OCI-LY3 (cell line): ENCODE measurements around the gene TRIO.
A peak's percentile ranks its signal among the peaks of the same experiment; 100 is the strongest.

Experiments used
- H2AFZ ChIP-seq: fragments of 200-600, 300-600 bp; shearing (Covaris generic); 2 replicates; pipeline ENCODE4 v1.6.0; 2014; ENCODE audit warnings: antibody characterized with exemption, low read depth, low read length
- H3K27ac ChIP-seq: fragments of 200-600, 300-600 bp; sonication (generic); 2 replicates; pipeline ENCODE4 v1.5.1; 2014; ENCODE audit warnings: mild to moderate bottlenecking, low read length, moderate library complexity, mixed read lengths
- H3K27me3 ChIP-seq: fragments of 200-600, 300-600 bp; sonication (generic); 2 replicates; pipeline ENCODE4 v1.6.1; 2014; ENCODE audit warnings: low read depth, low read length, mixed read lengths
- H3K36me3 ChIP-seq: fragments of 200-600, 300-600 bp; sonication (generic); replicated peaks from 2 replicates; pipeline ENCODE3; 2014; ENCODE audit warnings: low read depth, low read length, mixed read lengths
- H3K4me1 ChIP-seq: fragments of 300-600, 200-600 bp; sonication (generic); 2 replicates; pipeline ENCODE4 v1.6.1; 2014; ENCODE audit warnings: low read length, mixed read lengths
- H3K4me2 ChIP-seq: fragments of 200-600, 300-600 bp; sonication (generic); 2 replicates; pipeline ENCODE4 v1.6.1; 2014; ENCODE audit warnings: low read length, mixed read lengths
- H3K4me3 ChIP-seq: fragments of 300-600, 200-600 bp; sonication (generic); 2 replicates; pipeline ENCODE4 v1.5.1; 2014; ENCODE audit warnings: antibody characterized with exemption, mild to moderate bottlenecking, low read length, moderate library complexity
- H3K79me2 ChIP-seq: fragments of 300-600, 200-600 bp; shearing (Covaris generic); 2 replicates; pipeline ENCODE4 v1.6.1; 2014; ENCODE audit warnings: mild to moderate bottlenecking, low read length, mixed read lengths
- H3K9ac ChIP-seq: fragments of 300-600, 200-600 bp; shearing (Covaris generic); 2 replicates; pipeline ENCODE4 v1.6.0; 2014; ENCODE audit warnings: mild to moderate bottlenecking, low read length, moderate library complexity
- H3K9me3 ChIP-seq: fragments of 200-600, 300-600 bp; shearing (Covaris generic); 2 replicates; pipeline ENCODE4 v1.6.1; 2014; ENCODE audit warnings: low read length, mixed read lengths; ENCODE audit not compliant: insufficient read depth
- H4K20me1 ChIP-seq: fragments of 200-600, 300-600 bp; sonication (generic); 2 replicates; pipeline ENCODE4 v1.6.1; 2016; ENCODE audit warnings: low read length, mixed read lengths; ENCODE audit not compliant: insufficient read depth
- CTCF ChIP-seq: fragments of 200-600, 300-600 bp; sonication (generic); IDR thresholded peaks from 2 replicates; pipeline ENCODE4 v1.5.1; 2014; ENCODE audit warnings: antibody characterized with exemption, low read length, low read depth
- EZH2phosphoT487 ChIP-seq: fragments of 200-600 bp; shearing (Covaris generic); IDR thresholded peaks from 2 replicates; pipeline ENCODE4 v1.6.1; 2018; ENCODE audit warnings: antibody characterized with exemption, mixed run types, low read depth

Gene TRIO

GRCh38 chr5:14209836-14210235, 66.7 kb downstream of the TRIO start:
- Histone ChIP-seq H3K4me2 (no peak overlapping the region), H3K9me3 (no peaks in the 10 kb centered on the region), H2AFZ (no peak overlapping the region), H3K27ac (no peak overlapping the region), H3K27me3 (no peaks in the 10 kb centered on the region), H3K79me2 (no peaks in the 10 kb centered on the region), H3K36me3 (no peaks in the 10 kb centered on the region), H3K4me3 (no peak overlapping the region), H4K20me1 (no peaks in the 10 kb centered on the region), H3K4me1 (peaks cover 14% of the 10 kb centered on the region), H3K9ac (no peak overlapping the region)
- TF ChIP-seq CTCF (no peak), EZH2phosphoT487 (no peak)

DNA sequence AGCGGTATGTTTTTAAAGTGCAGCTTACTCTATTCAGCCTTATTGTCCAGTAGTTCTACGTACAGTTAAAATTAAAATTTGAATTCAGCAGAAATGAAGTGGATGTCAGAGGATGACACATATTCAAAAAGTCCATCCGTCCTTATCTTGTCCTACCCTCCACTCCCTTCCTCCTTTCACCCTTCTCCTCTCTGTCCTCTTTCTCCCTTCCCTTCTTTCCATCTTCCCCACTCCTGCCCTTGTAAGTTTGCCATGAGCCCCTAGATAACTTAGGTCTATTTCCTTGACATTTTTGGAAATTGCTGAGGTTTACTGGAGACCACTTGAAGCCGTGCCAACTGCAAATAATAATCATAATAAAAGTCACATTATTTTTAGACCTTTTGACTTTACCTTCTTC, 67.6 kb downstream of the TRIO start:
- H3K9me3 ChIP-seq: no peaks in the 10 kb centered on the region
- H3K79me2 ChIP-seq: no peaks in the 10 kb centered on the region
- no peak overlapping the region for H3K27ac ChIP-seq
- no peaks in the 10 kb centered on the region for H3K36me3 ChIP-seq
- H3K9ac ChIP-seq: no peak overlapping the region
- TF ChIP-seq CTCF: no peak
- no peak for TF ChIP-seq EZH2phosphoT487
- H3K27me3 ChIP-seq: no peaks in the 10 kb centered on the region
- no peaks in the 10 kb centered on the region for H4K20me1 ChIP-seq
- peaks cover 14% of the 10 kb centered on the region for H3K4me1 ChIP-seq
- H3K4me3 ChIP-seq: no peak overlapping the region
- H3K4me2 ChIP-seq: no peak overlapping the region
- H2AFZ ChIP-seq: no peak overlapping the region

DNA sequence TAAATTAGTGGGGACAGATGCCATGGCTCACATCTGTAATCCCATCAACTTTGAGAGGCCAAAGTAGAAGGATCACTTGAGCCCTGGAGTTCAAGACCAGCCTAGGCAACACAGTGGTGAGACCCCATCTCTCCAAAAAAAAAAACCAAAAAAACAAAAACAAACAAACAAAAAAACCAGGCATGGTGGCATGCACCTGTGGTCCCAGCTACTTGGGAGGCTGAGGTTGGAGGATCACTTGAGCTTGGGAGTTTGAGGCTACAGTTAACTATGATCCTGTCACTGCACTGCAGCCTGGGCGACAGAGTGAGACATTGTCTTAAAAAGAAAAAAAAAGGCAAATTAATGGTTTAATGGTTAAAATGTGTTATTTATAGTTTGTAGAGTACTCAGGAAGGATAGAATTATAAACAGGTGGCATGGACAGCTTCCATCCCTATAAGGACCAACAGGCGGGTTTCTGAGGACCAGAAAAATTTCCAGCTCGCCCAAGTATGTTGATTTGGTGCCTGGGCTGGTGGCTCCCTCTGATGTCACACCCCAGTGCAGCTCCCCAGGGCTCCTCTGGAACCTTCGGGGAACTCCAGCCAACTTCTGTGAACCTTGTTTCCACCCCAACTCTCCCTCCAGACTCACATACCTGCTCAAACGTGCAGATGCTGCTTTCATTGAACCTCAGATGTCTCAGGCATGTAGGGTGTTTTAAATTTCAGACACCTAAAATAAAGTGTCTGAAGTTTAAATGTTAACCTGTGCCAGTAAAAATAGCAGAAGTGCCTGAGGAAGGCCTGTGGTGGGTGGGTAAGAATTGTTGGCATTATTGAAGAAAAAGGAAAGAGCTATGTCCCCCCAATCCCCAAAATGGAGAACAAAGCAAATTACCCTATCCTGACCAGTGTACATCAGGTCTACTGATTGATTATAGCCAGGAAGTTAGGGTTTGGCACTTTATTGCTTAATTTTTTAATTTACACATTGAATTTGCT, 69.0 kb downstream of the TRIO start:
- Histone ChIP-seq H3K4me2 (0 out of 2 replicates have a peak overlapping the region, but pooled peaks have one; percentile 5), H3K27me3 (no peaks in the 10 kb centered on the region), H4K20me1 (no peaks in the 10 kb centered on the region), H3K9ac (no peak overlapping the region), H3K27ac (peak overlapping the region; percentile 40; the same call in 1 of the 2 replicates), H3K79me2 (no peaks in the 10 kb centered on the region), H3K36me3 (no peaks in the 10 kb centered on the region), H3K4me3 (no peak overlapping the region), H3K9me3 (no peaks in the 10 kb centered on the region), H2AFZ (no peak overlapping the region), H3K4me1 (peaks cover 14% of the 10 kb centered on the region)
- TF ChIP-seq CTCF: no peak
- no peak for TF ChIP-seq EZH2phosphoT487

DNA sequence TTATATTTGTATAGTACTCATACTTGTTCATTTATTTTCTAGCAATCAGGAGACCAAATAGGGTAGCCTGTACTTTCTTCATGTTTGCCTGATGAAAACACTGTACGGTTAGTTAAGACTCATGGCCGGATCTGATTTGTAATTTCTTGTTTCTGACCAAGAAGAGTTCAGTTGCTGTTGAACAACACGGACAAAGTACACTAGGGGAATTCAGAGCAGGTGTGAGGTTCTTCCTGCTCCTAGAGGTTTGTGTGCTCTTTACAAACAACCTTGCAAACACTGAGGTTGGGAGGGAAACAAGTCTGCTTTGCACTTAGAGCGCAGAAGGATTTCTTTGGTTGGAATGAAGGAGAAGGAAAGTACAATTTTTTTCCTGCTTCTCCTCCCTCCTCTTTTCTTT, 69.7 kb downstream of the TRIO start:
- Histone ChIP-seq H3K4me1 (peaks cover 14% of the 10 kb centered on the region), H3K4me3 (no peak overlapping the region), H3K36me3 (no peaks in the 10 kb centered on the region), H2AFZ (no peak overlapping the region), H3K9ac (no peak overlapping the region), H3K9me3 (no peaks in the 10 kb centered on the region), H3K4me2 (0 out of 2 replicates have a peak overlapping the region, but pooled peaks have one; percentile 5), H3K27me3 (no peaks in the 10 kb centered on the region), H4K20me1 (no peaks in the 10 kb centered on the region), H3K79me2 (no peaks in the 10 kb centered on the region), H3K27ac (peak overlapping the region; percentile 40; the same call in 1 of the 2 replicates)
- TF ChIP-seq EZH2phosphoT487 (no peak), CTCF (no peak)
